GM12864 (cell line): ENCODE data around the gene GOLGA6L7.
"Not testable (repeated sequence)": the region's sequence is repeated elsewhere in the genome, so short reads cannot be mapped to it uniquely, and the experiment has no call there.

Experiments used
- DNase-seq: peaks from one replicate; pipeline ENCODE4 v3.0.0-alpha.2; 2011; ENCODE audit warnings: low read depth
- H3K4me3 ChIP-seq: 2 replicates; pipeline ENCODE4 v1.5.1; 2011; ENCODE audit warnings: mild to moderate bottlenecking, low read depth, low read length, control low read depth
- CTCF ChIP-seq: IDR thresholded peaks from 2 replicates; pipeline ENCODE4 v1.5.1; 2011; ENCODE audit warnings: low read depth, mild to moderate bottlenecking, moderate library complexity, low read length, control low read depth, inconsistent platforms; ENCODE audit errors: missing control alignments

GOLGA6L7 gene

DNA sequence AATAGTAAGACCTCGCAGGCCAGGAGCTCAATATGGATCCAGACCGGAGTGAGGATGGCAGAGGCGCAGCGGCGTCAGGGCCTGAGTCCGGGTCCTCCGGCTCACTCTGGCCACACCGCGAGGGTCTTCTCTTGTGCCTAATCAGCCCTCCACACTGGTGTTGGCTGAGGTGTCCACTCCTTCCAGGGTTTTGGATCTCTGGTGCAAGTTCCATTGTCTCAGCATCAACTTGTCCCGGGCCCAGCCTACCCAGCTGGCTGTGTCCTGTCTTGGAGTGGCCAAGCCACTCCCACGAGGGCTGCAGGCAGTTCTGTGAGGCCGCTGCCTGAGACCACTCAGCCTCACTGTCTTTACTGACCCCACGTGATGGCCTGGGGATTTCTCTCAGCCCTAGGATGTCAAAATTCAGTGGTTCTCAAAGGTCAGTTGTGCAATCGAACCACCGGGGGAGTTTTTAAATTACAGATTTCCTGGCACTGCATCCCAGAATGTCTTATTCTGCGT lies 12.6 kb upstream of the GOLGA6L7 start:
- no peak for DNase-seq
- H3K4me3 ChIP-seq: no peak overlapping the region

DNA sequence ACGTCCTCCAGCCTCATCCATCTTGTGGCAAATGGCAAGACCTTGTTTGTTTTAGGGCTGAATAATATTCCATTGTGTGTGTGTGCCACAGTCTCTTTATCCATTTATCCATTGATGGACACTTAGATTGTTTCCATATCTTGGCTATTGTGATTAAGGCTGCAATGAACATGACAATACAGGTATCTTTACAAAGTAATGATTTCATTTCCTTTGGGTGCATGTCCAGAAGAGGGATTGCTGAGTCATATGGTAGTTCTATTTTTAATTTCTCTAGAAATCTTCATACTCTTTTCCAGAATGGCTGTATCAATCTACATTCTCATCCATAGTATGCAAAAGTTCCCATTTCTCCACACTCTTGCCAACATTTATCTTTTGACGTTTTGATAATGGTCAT lies 6.1 kb upstream of the GOLGA6L7 start:
- not testable (repeated sequence) for H3K4me3 ChIP-seq, DNase-seq

More for the DNA sequence above, 12.6 kb upstream of the GOLGA6L7 start:
- TF ChIP-seq CTCF: no peak

GRCh38 chr15:28853654-28854053 lies 5.2 kb upstream of the GOLGA6L7 start:
- not testable (repeated sequence) for DNase-seq, H3K4me3 ChIP-seq

DNA sequence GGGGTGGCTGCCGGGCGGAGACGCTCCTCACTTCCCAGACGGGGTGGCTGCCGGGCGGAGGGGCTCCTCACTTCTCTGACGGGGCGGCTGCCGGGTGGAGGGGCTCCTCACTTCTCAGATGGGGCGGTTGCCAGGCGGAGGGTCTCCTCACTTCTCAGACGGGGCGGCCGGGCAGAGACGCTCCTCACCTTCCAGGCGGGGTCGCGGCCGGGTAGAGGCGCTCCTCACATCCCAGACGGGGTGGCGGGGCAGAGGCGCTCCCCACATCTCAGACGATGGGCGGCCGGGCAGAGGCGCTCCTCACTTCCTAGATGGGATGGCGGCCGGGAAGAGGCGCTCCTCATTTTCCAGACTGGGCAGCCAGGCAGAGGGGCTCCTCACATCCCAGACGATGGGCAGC lies 1.3 kb upstream of the GOLGA6L7 start:
- DNase-seq: not testable (repeated sequence)

GRCh38 chr15:28849271-28849670 lies 827 bp upstream of the GOLGA6L7 start:
- DNase-seq, H3K4me3 ChIP-seq: not testable (repeated sequence)

More for the DNA sequence above, 1.3 kb upstream of the GOLGA6L7 start:
- H3K4me3 ChIP-seq: not testable (repeated sequence)

- H3K4me3 ChIP-seq, DNase-seq: not testable (repeated sequence)
Measured at GRCh38 chr15:28847959-28848358, 485 bp downstream of the GOLGA6L7 start.

DNA sequence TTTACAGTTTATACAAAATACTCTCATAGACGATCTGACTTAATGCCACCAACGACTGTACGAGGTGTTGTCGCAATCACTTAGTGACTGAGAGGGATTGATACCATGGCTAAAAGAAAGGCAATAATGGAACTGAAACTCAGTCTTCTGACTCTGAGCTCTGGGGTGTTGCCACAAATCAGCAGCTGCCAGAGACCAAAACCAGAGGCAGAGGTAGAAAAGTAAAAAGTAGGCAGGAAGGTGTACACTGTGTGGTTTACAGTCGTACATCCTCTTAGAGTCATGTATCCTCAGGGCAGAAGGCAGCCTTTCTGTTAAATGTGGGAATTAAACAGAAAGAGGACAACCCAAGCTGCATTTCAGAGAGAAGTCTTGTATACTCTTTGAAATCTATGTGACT lies 1.2 kb downstream of the GOLGA6L7 start:
- not testable (repeated sequence) for H3K4me3 ChIP-seq, DNase-seq

DNA sequence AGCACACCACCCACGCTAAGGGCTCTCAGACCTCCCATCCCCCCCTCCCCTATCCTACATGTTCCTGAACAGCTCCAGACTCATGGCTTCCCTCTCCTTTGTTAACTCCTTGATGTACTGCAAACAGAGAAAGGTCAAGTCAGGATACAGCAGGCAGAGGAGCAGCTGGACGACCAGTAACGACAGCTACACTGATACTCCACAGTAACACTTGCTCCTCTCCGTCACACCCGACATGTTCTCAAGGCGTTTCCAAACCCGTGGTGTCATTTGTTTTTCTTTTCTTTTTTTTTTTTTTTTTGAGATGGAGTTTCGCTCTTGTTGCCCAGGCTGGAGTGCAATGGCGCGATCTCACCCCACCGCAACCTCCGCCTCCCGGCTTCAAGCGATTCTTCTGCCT lies 4.3 kb downstream of the GOLGA6L7 start:
- not testable (repeated sequence) for DNase-seq, H3K4me3 ChIP-seq

DNA sequence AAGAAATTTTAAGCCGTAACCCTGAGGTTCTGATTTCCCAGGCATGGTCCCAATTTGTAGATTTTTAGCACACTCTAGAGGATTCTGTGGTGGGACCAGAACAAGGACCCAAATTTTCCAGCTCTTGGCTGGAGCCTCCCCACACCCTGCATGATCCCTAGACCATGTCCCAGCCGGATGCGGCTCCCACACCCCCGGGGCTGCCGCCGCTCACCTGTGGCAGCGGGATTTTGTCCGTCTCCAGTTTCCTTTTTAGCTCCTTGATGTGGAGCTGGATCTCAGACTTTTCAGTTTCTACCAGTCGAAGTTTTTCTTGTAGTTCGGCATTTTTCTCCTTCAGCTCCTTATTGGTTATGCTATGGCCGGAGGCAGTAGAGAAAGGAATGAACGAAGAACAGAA lies 4.9 kb downstream of the GOLGA6L7 start:
- not testable (repeated sequence) for DNase-seq, H3K4me3 ChIP-seq

DNA sequence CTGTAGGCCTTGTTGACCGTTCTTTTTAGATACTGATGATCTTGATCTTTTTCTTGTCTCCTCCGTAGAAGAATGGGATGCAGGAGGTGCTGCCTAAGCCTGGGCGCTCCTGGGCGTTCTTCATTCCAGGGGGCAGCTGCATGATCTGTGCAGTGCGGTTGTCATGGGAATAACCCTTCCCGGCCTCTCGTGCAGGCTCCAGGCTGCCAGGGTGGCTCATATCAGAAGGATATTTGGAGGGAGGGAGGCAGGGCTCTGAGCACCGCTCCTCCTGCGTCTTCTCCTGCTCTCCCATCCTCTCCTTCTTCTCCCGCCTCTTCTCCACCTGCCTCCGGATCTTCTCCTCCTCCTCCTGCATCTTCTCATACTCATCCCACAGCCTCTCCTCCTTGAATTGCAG lies 6.2 kb downstream of the GOLGA6L7 start:
- DNase-seq, H3K4me3 ChIP-seq: not testable (repeated sequence)

DNA sequence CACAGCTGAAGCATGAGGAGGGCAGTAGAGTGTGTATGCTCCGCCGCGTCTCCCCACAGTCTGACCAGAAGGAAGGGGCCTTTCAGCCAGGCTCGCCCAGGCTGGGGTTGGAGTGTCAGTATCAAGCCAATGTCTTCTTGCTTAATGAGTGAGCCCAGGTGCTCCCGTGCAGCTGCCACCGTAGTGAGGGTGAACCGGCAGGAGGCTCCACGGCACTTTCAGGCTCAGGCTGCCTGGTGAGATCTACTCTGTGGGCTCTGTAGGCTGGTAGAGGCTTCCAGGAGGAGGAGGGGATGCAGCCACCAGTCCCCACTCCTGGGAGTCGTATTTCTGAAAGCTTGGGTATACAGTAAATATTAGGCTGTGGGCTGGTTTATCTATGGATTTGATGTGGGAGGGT lies 8.2 kb downstream of the GOLGA6L7 start:
- DNase-seq, H3K4me3 ChIP-seq: not testable (repeated sequence)

DNA sequence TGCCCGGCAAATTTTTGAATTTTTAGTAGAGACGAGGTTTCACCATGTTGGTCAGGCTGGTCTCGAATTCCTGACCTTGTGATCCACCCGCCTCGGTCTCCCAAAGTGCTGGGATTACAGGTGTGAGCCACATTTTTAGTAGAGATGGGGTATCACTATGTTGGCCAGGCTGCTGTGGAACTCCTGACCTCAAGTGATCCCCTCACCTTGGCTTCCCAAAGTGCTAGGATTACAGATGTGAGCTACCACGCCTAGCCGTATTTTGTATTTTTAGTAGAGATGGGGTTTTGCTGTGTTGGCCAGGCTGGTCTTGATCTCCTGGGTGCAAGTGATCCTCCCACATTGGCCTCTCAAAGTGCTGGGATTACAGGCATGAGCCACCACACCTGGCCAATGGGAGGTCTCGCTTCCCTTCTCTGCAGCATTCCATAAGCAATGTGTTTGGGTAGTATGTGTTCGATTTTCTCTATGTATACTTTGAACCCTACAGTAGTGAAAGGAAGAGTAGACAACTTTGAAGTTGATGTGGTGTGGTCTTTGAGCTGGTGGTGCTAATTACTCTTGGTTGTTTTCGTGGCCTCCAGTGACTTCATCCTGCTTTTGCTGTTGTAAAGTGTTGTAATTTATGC lies 13.4 kb downstream of the GOLGA6L7 start:
- DNase-seq, H3K4me3 ChIP-seq: not testable (repeated sequence)

GRCh38 chr15:28831897-28832587 lies 16.4 kb downstream of the GOLGA6L7 start:
- H3K4me3 ChIP-seq, DNase-seq: not testable (repeated sequence)

GRCh38 chr15:28821420-28821819 lies 27.0 kb downstream of the GOLGA6L7 start:
- not testable (repeated sequence) for H3K4me3 ChIP-seq, DNase-seq

DNA sequence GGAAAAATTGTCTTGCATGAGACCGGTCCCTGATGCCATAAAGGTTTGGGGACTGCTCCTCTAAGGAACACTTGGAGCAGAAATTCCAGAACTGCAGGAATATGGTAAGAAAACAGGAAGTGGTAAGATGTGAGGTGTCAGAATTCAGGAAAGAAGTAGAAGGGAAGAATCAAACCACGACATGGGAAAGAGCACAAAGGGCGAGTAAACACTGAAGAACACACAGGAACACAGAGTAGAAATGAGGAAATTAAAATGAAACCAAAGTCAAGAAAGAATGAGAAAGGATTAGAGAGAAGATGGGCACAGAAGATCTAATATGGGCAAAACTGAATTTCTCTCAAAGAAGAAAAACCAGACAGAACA lies 28.5 kb downstream of the GOLGA6L7 start:
- H3K4me3 ChIP-seq, DNase-seq: not testable (repeated sequence)

DNA sequence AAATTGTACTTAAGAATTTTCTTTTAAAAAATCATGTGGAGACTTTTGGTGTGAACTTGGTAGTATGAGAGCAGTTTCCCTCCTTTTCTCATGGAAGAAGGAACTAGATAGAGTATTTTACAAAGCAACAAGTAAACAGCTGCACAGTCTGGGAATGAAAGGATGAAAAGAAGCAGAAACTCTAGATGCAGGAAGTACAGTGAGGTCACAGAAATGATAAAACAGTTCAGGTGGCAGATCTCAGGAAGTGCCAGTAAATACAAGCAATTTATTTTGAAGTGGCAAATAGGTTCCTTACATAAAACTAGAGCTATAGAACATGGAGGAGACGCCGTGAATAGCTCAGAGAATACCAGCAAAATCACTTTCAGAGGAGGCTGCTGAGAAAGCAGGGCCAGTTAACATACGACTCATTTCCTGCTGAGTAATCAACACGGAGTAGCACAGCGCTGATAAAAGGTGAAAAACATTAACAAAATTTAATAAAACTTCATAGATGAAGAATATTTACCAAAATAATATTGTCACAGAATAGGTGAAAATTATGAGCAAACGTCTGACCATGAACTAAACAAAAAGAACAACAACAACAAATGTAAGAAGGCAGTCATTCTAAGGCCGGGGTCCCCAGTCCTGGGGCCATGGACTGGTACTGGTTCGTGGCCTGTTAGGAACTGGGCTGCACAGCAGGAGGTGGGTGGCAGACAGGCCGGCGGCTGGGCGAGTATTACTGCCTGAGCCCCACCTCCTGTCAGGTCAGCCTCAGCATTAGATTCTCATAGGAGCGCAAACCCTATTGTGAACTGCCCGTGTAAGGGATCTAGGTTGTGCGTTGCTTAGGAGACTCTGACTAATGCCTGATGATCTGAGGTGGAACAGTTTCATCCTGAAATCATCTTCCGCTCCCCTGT lies 29.2 kb downstream of the GOLGA6L7 start:
- H3K4me3 ChIP-seq, DNase-seq: not testable (repeated sequence)

GRCh38 chr15:28818168-28818567 lies 30.3 kb downstream of the GOLGA6L7 start:
- not testable (repeated sequence) for DNase-seq

DNA sequence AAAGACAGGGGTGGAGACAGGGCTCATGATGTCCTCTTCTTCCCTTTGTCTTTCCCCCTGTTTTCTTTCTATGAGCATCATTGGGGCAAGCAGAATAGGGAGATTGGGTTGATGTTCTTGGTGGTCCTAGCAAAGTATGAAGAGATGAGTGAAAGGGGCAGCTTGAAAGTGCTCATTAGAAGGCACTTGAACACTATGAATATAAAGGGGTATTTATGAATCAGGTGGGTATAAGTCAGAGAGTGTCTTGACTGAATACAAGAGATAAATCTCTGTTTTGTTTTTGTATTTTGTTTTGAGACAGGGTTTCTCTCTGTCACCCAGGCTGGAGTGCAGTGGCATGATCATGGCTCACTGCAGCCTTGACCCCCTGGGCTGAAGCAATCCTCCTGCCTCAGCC lies 34.4 kb downstream of the GOLGA6L7 start:
- DNase-seq, H3K4me3 ChIP-seq: not testable (repeated sequence)

More at GRCh38 chr15:28818168-28818567, 30.3 kb downstream of the GOLGA6L7 start:
- H3K4me3 ChIP-seq: not testable (repeated sequence)
